KG1 (cell line): ENCODE measurements around the gene PELI2.

Source experiments
- DNase-seq: peaks from one replicate; lab custom pipeline; 2025; lab: John Stamatoyannopoulos, UW

PELI2 gene

GRCh38 chr14:56172571-56172971 lies 54.4 kb downstream of the PELI2 start:
- no peak for DNase-seq

DNA sequence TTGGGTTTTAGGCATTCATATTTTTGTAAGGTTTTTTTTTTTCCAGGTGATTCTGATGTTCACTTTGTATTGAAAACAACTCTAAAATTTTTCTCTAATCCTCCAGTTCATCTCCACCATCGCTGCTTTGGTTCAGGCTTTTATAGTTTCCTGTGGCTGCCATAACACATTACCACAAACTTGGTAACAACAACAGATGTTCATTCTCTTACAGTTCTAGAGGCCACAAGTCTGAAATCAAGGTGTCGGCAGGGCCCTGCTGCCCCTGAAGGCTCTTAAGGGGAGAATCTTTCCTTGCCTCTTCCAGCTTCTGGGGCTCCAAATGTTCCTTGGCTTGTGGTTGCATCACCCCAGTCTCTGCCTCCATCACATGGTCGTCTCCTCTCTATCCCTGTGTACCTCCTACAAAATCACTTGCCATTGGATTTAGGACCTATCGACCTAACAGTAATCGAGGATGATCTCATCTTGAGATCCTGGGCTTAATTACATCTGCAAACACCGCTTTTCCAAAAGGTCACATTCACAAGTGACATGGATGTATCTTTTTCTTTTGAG lies 55.2 kb downstream of the PELI2 start:
- no peak for DNase-seq

DNA sequence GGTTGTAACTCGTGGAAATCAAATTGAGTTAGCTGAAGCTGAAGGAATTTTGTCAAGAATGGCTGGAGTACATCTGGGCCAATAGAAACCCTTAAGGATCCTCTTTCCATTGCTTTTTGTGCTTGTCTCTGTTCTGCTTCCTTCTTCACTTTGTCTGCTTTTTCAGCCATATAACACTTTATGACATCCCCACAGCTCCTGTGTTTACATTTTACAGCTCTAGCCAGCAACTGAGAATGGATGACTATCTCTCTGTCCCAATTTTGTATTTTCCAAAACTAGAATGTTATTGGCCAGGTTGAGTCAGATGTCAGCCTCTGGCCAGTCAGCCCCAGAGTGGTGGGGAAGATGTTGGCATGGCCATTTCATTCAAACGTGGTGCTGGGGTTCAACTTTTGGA lies 57.6 kb downstream of the PELI2 start:
- DNase-seq, result no peak

GRCh38 chr14:56176530-56176929 lies 58.3 kb downstream of the PELI2 start:
- no peak for DNase-seq

DNA sequence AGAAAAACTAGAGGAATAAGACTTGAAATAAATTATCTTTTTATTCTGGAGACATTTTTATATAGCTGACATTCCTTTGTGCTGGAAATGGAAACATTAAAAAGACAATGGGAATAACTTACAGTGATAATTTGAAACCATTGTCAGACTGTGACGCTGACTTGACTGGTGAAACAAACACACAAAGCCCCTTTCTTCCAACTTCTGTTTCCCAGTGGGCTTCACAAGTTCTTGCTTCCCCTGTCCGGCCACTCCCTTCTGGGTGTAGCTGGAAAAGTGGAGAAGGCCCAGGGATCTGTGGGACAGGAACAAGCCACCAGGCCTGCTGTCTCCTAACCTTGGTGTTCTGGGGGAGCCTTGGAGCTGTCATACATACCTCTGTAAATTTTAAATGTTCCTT lies 58.8 kb downstream of the PELI2 start:
- DNase-seq, result no peak

- no peak for DNase-seq
Observed at GRCh38 chr14:56180754-56181542, 62.7 kb downstream of the PELI2 start.

DNA sequence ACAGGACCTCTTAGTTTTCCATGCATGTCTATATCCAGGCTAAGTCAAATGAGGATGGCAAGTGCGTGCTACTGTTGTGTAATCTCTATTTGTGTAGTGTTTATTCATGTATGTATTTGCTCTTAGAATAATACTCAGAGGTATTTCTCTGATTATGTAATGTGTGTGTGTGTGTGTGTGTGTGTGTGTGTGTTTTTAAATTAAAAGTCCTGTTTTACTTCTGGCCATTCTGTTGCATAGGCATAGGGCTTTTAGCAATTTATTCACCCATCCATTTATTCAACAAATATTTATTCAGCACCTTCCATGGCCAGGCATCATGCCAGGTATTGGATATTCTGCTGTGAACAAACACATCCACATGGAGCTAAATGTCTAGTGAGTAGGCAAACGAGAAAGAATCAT lies 63.5 kb downstream of the PELI2 start:
- DNase-seq, result no peak

- DNase-seq, result no peak
Observed at GRCh38 chr14:56182410-56182809, 64.2 kb downstream of the PELI2 start.

GRCh38 chr14:56183631-56184157 lies 65.5 kb downstream of the PELI2 start:
- DNase-seq, result no peak

DNA sequence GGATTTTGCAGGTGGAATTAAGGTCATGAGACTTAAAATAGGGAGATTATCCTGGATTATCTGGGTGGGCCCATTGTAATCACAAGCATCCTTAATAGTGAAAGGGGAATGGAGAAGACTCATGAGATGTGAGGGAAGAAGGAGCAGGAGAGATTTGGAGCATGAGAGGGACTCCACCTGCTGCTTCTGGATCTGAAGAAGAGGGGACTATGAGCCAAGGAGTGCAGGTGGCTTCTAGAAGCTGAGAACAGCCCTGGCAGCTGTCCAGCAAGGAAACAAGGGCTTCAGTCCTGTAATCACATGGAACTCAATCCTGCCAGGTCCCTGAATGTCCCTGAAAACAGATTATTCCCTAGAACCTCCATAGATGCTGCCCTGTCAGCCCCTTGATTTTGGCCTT lies 67.8 kb downstream of the PELI2 start:
- DNase-seq, result no peak

- DNase-seq, result no peak
Observed at GRCh38 chr14:56187736-56188135, 69.5 kb downstream of the PELI2 start.

GRCh38 chr14:56189307-56189706 lies 71.1 kb downstream of the PELI2 start:
- no peak for DNase-seq

DNA sequence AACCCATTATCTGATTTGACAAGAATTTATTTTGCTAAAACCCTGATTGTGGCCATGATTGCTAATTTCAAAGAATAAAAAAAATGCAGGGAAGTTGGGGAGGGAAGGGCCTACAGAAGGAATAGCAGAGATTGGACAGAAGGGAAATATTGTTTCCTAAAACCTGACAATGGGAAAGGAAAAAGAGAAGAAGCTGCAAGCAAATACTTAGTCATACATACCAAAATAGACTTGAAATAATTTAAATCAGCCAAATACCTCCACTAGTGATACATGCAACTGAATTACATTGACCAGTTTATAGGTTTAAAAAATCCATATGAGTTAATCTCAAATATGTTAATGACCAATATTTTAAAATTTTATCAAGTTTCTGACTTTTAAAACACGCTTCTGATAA lies 75.1 kb downstream of the PELI2 start:
- no peak for DNase-seq

DNA sequence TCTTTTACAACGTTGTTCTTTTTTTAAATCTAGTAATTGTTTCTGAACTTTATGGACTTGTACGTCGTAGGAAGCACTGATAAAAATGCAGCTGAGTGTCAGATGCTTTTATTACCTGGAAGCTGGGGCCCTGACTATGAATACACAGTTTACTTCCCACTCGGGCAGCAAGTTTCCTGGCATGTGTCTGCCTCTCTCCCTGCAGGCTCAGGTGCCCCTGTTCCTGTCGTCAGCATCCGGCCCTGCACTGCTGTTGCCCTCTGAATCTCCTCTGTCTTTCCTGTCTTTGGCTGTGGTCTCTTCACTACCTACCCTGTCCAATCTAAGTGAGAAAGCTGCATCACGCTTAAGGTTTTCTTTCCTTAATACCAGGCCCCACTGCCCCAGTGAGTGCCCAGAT lies 75.8 kb downstream of the PELI2 start:
- DNase-seq, result no peak

- no peak for DNase-seq
Observed at GRCh38 chr14:56195223-56195622, 77.0 kb downstream of the PELI2 start.

- no peak for DNase-seq
Observed at GRCh38 chr14:56195704-56196103, 77.5 kb downstream of the PELI2 start.

DNA sequence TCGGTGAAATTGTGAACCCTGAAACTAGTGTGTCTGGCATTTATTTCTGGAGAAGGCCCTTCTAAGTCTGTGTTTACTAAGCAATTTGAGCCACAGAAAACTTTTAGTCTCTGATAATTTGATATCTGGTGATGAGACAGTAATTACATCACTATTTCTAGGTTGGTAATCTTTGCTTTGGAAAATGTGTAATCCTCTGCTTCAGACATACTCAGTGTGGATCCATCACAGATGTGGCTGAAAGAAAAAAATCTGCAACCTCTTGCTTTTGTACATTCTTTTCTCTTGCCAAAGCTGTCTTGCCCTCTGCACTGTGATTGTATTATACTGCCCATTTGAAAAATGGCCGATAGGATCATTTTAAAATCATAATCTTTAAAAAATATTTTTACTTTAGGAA lies 78.1 kb downstream of the PELI2 start:
- DNase-seq, result no peak

GRCh38 chr14:56197150-56197549 lies 78.9 kb downstream of the PELI2 start:
- no peak for DNase-seq

GRCh38 chr14:56198438-56198837 lies 80.2 kb downstream of the PELI2 start:
- no peak for DNase-seq

- no peak for DNase-seq
Observed at GRCh38 chr14:56199095-56199981, 81.1 kb downstream of the PELI2 start.

GRCh38 chr14:56199982-56200577 lies 81.9 kb downstream of the PELI2 start:
- no peak for DNase-seq

DNA sequence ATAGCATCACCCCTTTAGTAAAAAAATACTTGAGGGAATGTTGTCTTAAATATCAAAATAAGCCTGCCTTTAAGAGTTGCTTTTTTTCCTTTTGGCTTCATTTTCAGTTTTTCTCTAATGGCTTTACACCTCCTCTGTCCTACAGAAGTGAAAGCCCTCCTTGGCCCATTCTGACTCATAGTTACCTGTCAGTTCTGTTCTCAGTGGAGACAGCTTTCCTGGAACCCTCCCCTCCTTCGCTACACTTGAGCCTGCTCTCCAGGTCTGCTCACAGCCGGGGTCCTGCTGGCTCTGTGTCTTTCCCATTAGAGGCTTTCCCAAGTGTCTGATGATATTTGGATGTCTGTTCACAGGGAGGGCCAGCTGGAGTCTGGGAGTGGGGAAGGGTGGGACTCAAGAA lies 84.0 kb downstream of the PELI2 start:
- DNase-seq, result no peak
